GM19328 (cell line): ENCODE results near the gene CDS1.

Experiments used
- ATAC-seq: cut with Tn5 transposase; IDR thresholded peaks from one replicate; pipeline ENCODE4 v1.9.1; 2021; ENCODE audit warnings: mild to moderate bottlenecking, moderate library complexity; ENCODE audit not compliant: unreplicated experiment

CDS1 gene

GRCh38 chr4:84699001-84699671 lies 116.2 kb downstream of the CDS1 start:
- ATAC-seq: no peak
